Bronchial epithelial cell (primary cell): Measurements from ENCODE around the gene HSPB7. TPM values are rescaled to one million over a fixed set of nuclear protein-coding genes. Genes with fewer than 3 reads are reported as not detected.

Source experiments
- DNase-seq: peaks from one replicate; pipeline ENCODE4 v3.0.0-alpha.2; 2010; ENCODE audit warnings: low read depth
- FAIRE-seq: peaks from 2 replicates; lab custom pipeline; 2011; peaks lifted over from hg19 to GRCh38; lab: Jason Lieb, UNC
- H3K27me3 ChIP-seq: 2 replicates; pipeline ENCODE4 v1.5.1; 2011; ENCODE audit warnings: low read length; ENCODE audit not compliant: control insufficient read depth, insufficient read depth
- H3K36me3 ChIP-seq: 2 replicates; pipeline ENCODE4 v1.5.1; 2011; ENCODE audit warnings: low read length; ENCODE audit not compliant: control insufficient read depth, insufficient read depth
- H3K4me3 ChIP-seq: 2 replicates; pipeline ENCODE4 v1.5.1; 2011; ENCODE audit warnings: mild to moderate bottlenecking, low read depth, low read length, control low read depth
- CTCF ChIP-seq: IDR thresholded peaks from 2 replicates; pipeline ENCODE4 v1.5.1; 2011; ENCODE audit warnings: mild to moderate bottlenecking, moderate library complexity, low read length, control low read depth, inconsistent platforms; ENCODE audit not compliant: insufficient read depth, severe bottlenecking
- total RNA-seq: library from RNA; depleted of rRNA; stranded (reverse); fragments of >200 nt; gene quantifications from 2 replicates; pipeline ENCODE4 v1.2.1, GENCODE V29; 2014

Gene HSPB7
- total RNA-seq, 1 donor from 2014 or later = not detected

- FAIRE-seq (no peak), DNase-seq (no peak)
- Histone ChIP-seq H3K27me3 (no peaks in the 10 kb centered on the region), H3K36me3 (peaks cover 21% of the 10 kb centered on the region), H3K4me3 (no peak overlapping the region)
- no peak for TF ChIP-seq CTCF
Observed at GRCh38 chr1:15972409-15972808, 45.4 kb downstream of the HSPB7 start.

GRCh38 chr1:15970911-15971310, 46.9 kb downstream of the HSPB7 start:
- Histone ChIP-seq H3K4me3 (no peak overlapping the region), H3K36me3 (peaks cover 21% of the 10 kb centered on the region), H3K27me3 (no peaks in the 10 kb centered on the region)
- TF ChIP-seq CTCF = no peak
- no peak for FAIRE-seq
- no peak for DNase-seq

- TF ChIP-seq CTCF = no peak
- peaks cover 21% of the 10 kb centered on the region for H3K36me3 ChIP-seq
- no peak overlapping the region for H3K4me3 ChIP-seq
- H3K27me3 ChIP-seq = no peaks in the 10 kb centered on the region
- FAIRE-seq (no peak), DNase-seq (no peak)
Observed at GRCh38 chr1:15969321-15969880, 48.4 kb downstream of the HSPB7 start.

GRCh38 chr1:15968172-15968571, 49.7 kb downstream of the HSPB7 start:
- peaks cover 19% of the 10 kb centered on the region for H3K36me3 ChIP-seq
- DNase-seq (no peak), FAIRE-seq (no peak)
- H3K4me3 ChIP-seq = no peak overlapping the region
- TF ChIP-seq CTCF = no peak
- no peaks in the 10 kb centered on the region for H3K27me3 ChIP-seq

- FAIRE-seq (no peak), DNase-seq (no peak)
- Histone ChIP-seq H3K4me3 (no peak overlapping the region), H3K27me3 (no peaks in the 10 kb centered on the region), H3K36me3 (peaks cover 12% of the 10 kb centered on the region)
- no peak for TF ChIP-seq CTCF
Observed at GRCh38 chr1:15966956-15967344, 50.9 kb downstream of the HSPB7 start.
